Parathyroid adenoma (tissue), 2 donors: ENCODE measurements around the gene PPP1R13B.

Experiments used
- H2AFZ ChIP-seq: fragments of 300-600 bp; sonication (generic); one replicate; pipeline ENCODE4 v1.7.0; 2017; ENCODE audit warnings: antibody characterized with exemption, mild to moderate bottlenecking
- H3K27ac ChIP-seq: fragments of 300-600 bp; sonication (generic); one replicate; pipeline ENCODE4 v1.7.0; 2017
- H3K27me3 ChIP-seq: fragments of 300-600 bp; sonication (generic); one replicate; pipeline ENCODE4 v1.7.0; 2017; ENCODE audit warnings: low read length; ENCODE audit not compliant: control insufficient read depth, insufficient read depth
- H3K36me3 ChIP-seq: fragments of 300-600 bp; sonication (generic); one replicate; pipeline ENCODE4 v1.7.0; 2017; ENCODE audit warnings: low read length; ENCODE audit not compliant: control insufficient read depth, insufficient read depth
- H3K4me1 ChIP-seq: fragments of 300-600 bp; sonication (generic); one replicate; pipeline ENCODE4 v1.7.0; 2017; ENCODE audit warnings: control low read depth
- H3K4me2 ChIP-seq: fragments of 300-600 bp; sonication (generic); one replicate; pipeline ENCODE4 v1.7.0; 2017; ENCODE audit warnings: low read length
- H3K4me3 ChIP-seq: fragments of 300-600 bp; sonication (generic); one replicate; pipeline ENCODE4 v1.7.0; 2017; ENCODE audit warnings: low read depth, low read length
- H3K79me2 ChIP-seq: fragments of 300-600 bp; sonication (generic); one replicate; pipeline ENCODE4 v1.7.0; 2017; ENCODE audit warnings: control low read depth
- H3K9ac ChIP-seq: fragments of 300-600 bp; sonication (generic); one replicate; pipeline ENCODE4 v1.7.0; 2017; ENCODE audit warnings: mild to moderate bottlenecking
- H3K9me3 ChIP-seq: fragments of 300-600 bp; sonication (generic); one replicate; pipeline ENCODE4 v1.7.0; 2017; ENCODE audit warnings: low read length; ENCODE audit not compliant: control insufficient read depth
- TF ChIP-seq, protein P1 (sequence below): fragments of 300-600 bp; sonication (generic); IDR thresholded peaks from one replicate; pipeline ENCODE4 v1.7.0; 2017; ENCODE audit warnings: antibody characterized with exemption, mild to moderate bottlenecking
- donor health status: primary hyperparathyroidism.

Gene PPP1R13B

DNA sequence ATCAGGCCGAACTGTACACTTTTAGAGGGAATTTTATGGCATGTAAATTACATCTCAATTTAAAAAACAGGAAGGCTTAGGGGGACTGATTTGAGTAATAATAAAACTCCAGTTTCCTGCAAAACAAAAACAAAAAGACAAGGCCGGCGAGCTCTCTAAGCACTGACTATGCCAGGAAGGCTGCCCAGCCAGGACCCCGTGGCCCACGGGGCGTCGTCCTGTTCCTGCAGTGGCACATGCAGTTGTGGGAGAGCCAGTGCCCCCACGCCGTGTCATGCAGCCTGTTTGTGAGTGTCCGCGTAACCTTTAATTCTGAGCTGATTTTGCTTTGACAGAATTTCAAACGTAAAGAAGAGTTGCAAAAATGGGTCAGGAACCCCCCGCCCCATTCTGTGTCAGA lies 142.7 kb downstream of the PPP1R13B start:
- Histone ChIP-seq H3K27me3 (no peaks in the 10 kb centered on the region), H2AFZ (no peak overlapping the region), H3K36me3 (no peaks in the 10 kb centered on the region), H3K4me1 (no peaks in the 10 kb centered on the region), H3K4me2 (no peak overlapping the region), H3K27ac (no peak overlapping the region), H3K4me3 (no peak overlapping the region), H3K79me2 (no peaks in the 10 kb centered on the region), H3K9ac (no peak overlapping the region), H3K9me3 (no peaks in the 10 kb centered on the region)
- TF ChIP-seq, protein P1, sequence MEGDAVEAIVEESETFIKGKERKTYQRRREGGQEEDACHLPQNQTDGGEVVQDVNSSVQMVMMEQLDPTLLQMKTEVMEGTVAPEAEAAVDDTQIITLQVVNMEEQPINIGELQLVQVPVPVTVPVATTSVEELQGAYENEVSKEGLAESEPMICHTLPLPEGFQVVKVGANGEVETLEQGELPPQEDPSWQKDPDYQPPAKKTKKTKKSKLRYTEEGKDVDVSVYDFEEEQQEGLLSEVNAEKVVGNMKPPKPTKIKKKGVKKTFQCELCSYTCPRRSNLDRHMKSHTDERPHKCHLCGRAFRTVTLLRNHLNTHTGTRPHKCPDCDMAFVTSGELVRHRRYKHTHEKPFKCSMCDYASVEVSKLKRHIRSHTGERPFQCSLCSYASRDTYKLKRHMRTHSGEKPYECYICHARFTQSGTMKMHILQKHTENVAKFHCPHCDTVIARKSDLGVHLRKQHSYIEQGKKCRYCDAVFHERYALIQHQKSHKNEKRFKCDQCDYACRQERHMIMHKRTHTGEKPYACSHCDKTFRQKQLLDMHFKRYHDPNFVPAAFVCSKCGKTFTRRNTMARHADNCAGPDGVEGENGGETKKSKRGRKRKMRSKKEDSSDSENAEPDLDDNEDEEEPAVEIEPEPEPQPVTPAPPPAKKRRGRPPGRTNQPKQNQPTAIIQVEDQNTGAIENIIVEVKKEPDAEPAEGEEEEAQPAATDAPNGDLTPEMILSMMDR: no peak

DNA sequence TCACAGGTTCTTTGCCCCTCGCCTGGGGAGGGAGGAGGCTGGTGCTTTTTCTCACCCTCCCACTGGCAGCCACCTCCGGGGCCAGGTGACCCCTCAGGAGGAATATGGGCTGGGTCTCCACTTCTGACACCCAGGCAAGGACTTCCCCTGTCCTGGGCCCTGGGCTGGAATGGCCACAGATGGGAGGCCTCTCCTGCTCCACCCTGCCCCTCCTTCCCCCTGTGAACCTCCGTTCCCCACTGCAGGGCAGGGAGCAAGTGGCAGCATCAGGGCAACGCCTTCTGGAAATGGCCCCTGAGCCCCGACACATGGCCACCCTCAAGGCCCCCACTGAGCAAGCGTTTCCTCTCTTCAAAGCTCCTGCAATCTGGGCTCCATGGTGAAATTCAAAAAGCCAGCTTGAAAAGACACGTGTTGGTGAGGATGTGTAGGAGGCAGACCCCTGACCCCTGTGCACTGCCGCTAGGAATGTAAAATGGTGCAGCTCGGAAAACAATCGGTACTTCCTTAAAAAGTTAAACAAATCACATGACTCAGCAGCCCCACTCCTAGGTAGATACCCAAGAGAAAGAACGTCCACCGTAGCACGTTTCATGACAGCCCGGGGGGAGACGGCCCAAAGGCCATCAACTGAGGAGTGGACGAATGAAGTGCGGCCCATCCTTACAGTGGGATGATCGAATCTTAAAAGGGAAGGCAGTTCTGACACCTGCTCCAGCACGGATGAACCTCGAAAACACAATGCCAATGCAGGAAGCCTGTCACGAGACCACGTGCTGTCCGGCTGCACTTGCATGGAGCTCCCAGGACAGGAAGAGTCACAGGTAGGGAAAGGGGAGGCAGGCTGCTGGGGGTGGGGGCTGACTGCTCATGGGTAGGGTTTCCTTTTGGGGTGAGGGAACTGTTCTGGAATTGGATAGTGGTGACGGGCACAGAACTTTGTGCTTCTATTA lies 143.7 kb downstream of the PPP1R13B start:
- H3K27ac ChIP-seq: no peak overlapping the region
- TF ChIP-seq, protein P1: no peak
- H2AFZ ChIP-seq: no peak overlapping the region
- no peaks in the 10 kb centered on the region for H3K9me3 ChIP-seq
- no peaks in the 10 kb centered on the region for H3K4me1 ChIP-seq
- H3K79me2 ChIP-seq: no peaks in the 10 kb centered on the region
- no peak overlapping the region for H3K4me2 ChIP-seq
- no peak overlapping the region for H3K9ac ChIP-seq
- H3K27me3 ChIP-seq: no peaks in the 10 kb centered on the region
- H3K36me3 ChIP-seq: no peaks in the 10 kb centered on the region
- no peak overlapping the region for H3K4me3 ChIP-seq

DNA sequence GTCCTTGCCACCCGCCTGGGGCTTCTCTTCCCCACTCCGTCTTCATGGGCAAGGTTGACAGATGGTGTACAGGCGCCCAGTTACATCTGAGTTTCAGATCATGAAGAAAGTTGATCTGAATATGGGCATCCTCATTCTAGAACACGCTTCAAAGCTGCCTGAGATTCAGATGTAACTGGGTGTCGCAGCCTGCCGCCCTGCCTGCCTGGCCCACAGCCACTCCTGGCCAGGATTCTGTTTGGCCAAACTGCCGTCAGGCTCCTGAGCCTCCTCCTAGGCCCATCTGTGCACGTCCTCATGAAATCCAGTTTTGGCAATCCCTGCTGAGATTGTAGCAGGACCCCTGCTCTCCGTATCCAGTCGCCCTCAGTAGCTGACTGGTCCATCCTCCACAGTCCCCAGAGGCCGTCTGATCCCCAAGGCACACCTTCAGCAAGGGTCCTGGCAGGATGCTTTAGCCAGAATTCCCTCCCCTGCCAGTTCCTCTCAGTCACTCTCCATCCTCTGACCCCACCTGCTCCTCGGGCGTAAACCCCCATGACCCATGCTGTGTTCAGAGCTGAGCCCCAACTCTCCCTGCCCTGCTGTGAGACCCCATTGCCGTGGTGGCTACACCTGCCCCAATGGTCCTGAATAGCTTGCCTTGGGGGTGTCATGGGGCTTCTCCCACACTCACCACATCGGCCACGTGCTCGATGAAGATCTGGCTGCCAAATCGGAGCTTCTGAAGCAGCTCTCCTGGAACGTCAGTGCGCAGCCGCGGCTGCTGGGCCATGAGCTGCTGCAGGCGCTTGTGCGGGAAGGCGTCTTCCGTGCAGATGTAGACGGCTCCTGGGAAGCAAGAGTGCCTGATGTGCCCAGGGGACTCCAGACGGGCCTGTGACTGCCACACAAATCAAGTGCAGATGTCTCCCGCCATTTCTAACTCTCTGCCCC lies 144.6 kb downstream of the PPP1R13B start:
- TF ChIP-seq, protein P1: no peak
- Histone ChIP-seq H2AFZ (no peak overlapping the region), H3K79me2 (peaks cover 4% of the 10 kb centered on the region), H3K27ac (no peak overlapping the region), H3K9ac (no peak overlapping the region), H3K4me3 (no peak overlapping the region), H3K4me1 (no peaks in the 10 kb centered on the region), H3K36me3 (no peaks in the 10 kb centered on the region), H3K4me2 (no peak overlapping the region), H3K9me3 (no peaks in the 10 kb centered on the region), H3K27me3 (no peaks in the 10 kb centered on the region)

DNA sequence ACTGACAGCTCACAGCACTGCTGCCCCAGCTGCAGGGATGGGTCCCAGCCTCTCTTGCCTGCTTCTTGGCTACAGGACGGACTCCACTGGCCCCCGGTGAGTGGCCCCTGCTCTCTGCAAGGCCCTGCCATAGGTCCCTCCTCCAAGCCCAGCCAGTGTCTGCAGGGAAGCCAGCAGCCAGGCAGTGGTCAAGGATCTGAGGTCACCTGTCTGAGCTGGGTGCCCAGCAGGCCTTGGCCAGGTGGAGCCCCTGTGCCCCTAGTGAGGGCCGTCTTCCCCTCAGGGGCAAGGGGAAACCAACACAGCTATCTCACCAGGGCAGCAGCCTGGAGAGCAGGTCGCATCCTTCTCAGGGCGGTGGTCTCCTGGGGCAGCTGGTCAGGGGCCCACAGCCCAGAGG lies 145.3 kb downstream of the PPP1R13B start:
- Histone ChIP-seq H3K9me3 (no peaks in the 10 kb centered on the region), H3K9ac (no peak overlapping the region), H3K79me2 (peaks cover 6% of the 10 kb centered on the region), H2AFZ (no peak overlapping the region), H3K4me3 (no peak overlapping the region), H3K27me3 (no peaks in the 10 kb centered on the region), H3K4me2 (no peak overlapping the region), H3K36me3 (no peaks in the 10 kb centered on the region), H3K4me1 (no peaks in the 10 kb centered on the region), H3K27ac (no peak overlapping the region)
- TF ChIP-seq, protein P1: no peak
